HG02970 (cell line): Measurements from ENCODE around the gene TOMM34.

ENCODE experiments used
- ATAC-seq: cut with Tn5 transposase; IDR thresholded peaks from one replicate; pipeline ENCODE4 v1.9.1; 2021; ENCODE audit warnings: mild to moderate bottlenecking, moderate library complexity, moderate number of reproducible peaks; ENCODE audit not compliant: unreplicated experiment, low FRiP score

Gene TOMM34

GRCh38 chr20:44960103-44960852, at the start of gene TOMM34:
Gene TOMM34 (minus strand): TSS chr20:44960397. CDS start chr20:44960333, 64 bp downstream.
- peak; percentile 73 for ATAC-seq

- ATAC-seq: no peak
These were observed 48.4 kb upstream of the TOMM34 start for GRCh38 chr20:45008521-45009049.

GRCh38 chr20:44997668-44998067, 37.5 kb upstream of the TOMM34 start:
- no peak for ATAC-seq

- no peak for ATAC-seq
These were observed 37.0 kb upstream of the TOMM34 start for GRCh38 chr20:44997171-44997570.

- ATAC-seq: no peak
These were observed 33.1 kb upstream of the TOMM34 start for GRCh38 chr20:44993343-44993742.

- no peak for ATAC-seq
These were observed 30.8 kb upstream of the TOMM34 start for GRCh38 chr20:44990957-44991356.

- ATAC-seq: no peak
These were observed 30.2 kb upstream of the TOMM34 start for GRCh38 chr20:44990425-44990824.

GRCh38 chr20:44988631-44989171, 28.5 kb upstream of the TOMM34 start:
- ATAC-seq: no peak

- no peak for ATAC-seq
These were observed 23.0 kb upstream of the TOMM34 start for GRCh38 chr20:44983093-44983674.

- ATAC-seq: no peak
These were observed 21.7 kb upstream of the TOMM34 start for GRCh38 chr20:44981736-44982406.

GRCh38 chr20:44979090-44979621, 19.0 kb upstream of the TOMM34 start:
- peak; percentile 80 for ATAC-seq

- no peak for ATAC-seq
These were observed 16.5 kb upstream of the TOMM34 start for GRCh38 chr20:44976698-44977097.

- ATAC-seq: no peak
These were observed 12.9 kb upstream of the TOMM34 start for GRCh38 chr20:44973053-44973452.

GRCh38 chr20:44970243-44970757, 10.1 kb upstream of the TOMM34 start:
- ATAC-seq: no peak

GRCh38 chr20:44969300-44969894, 9.2 kb upstream of the TOMM34 start:
- no peak for ATAC-seq

GRCh38 chr20:44967207-44967807, 7.1 kb upstream of the TOMM34 start:
- ATAC-seq: no peak

GRCh38 chr20:44966030-44966961, 6.1 kb upstream of the TOMM34 start, which contains the start of gene STK4:
Gene STK4 (plus strand): TSS chr20:44966512. CDS start chr20:44966569, 57 bp downstream.
- ATAC-seq: peak; percentile 81

- ATAC-seq: no peak
These were observed 5.4 kb upstream of the TOMM34 start for GRCh38 chr20:44965651-44966029.
